Calu3 (cell line): ENCODE results near the gene TRPC3. TPM values are rescaled to one million over a fixed set of nuclear protein-coding genes. Genes with fewer than 3 reads are reported as not detected.

ENCODE experiments used
- BruUV-seq: library from RNA; stranded (reverse); fragments of 400-500 nt; replicated peaks from 2 replicates; lab custom pipeline; 2021; lab: Mats Ljungman, UMichigan
- CTCF ChIA-PET: fragments of 300-600 bp; sonication (Branson Sonifier 250); formaldehyde crosslinking; loops from one replicate; lab custom pipeline; 2022; ENCODE audit warnings: antibody characterized with exemption; lab: Charles Lee
- DNase-seq: peaks from one replicate; pipeline ENCODE4 v3.0.0; 2022
- H3K27ac Mint-ChIP-seq: one replicate; pipeline ENCODE4 v1.8.0; 2022; ENCODE audit warnings: mixed read lengths; ENCODE audit not compliant: unreplicated experiment
- H3K27me3 Mint-ChIP-seq: one replicate; pipeline ENCODE4 v1.8.0; 2022; ENCODE audit warnings: mixed read lengths; ENCODE audit not compliant: unreplicated experiment
- H3K36me3 Mint-ChIP-seq: one replicate; pipeline ENCODE4 v1.8.0; 2022; ENCODE audit warnings: mild to moderate bottlenecking, moderate library complexity, mixed read lengths; ENCODE audit not compliant: insufficient read depth, unreplicated experiment
- H3K4me1 Mint-ChIP-seq: one replicate; pipeline ENCODE4 v1.8.0; 2022; ENCODE audit warnings: mild to moderate bottlenecking, low read depth, mixed read lengths; ENCODE audit not compliant: unreplicated experiment
- H3K4me3 Mint-ChIP-seq: one replicate; pipeline ENCODE4 v1.8.0; 2022; ENCODE audit warnings: mild to moderate bottlenecking, low read depth, moderate library complexity, mixed read lengths; ENCODE audit not compliant: unreplicated experiment
- H3K9me3 Mint-ChIP-seq: one replicate; pipeline ENCODE4 v1.8.0; 2022; ENCODE audit warnings: low read depth, mixed read lengths; ENCODE audit not compliant: unreplicated experiment
- CTCF ChIP-seq: fragments of 200-600 bp; IDR thresholded peaks from one replicate; pipeline ENCODE4 v1.8.0; 2022; ENCODE audit warnings: antibody characterized with exemption; ENCODE audit not compliant: unreplicated experiment
- intact Hi-C: fragments of 100-400 bp; cut with micrococcal nuclease; formaldehyde crosslinking; loops from one replicate; pipeline ENCODE4 v1.10.0; 2022; ENCODE audit not compliant: unreplicated experiment
- total RNA-seq: library from RNA; stranded (reverse); gene quantifications from 2 replicates; pipeline ENCODE4 v1.2.3, GENCODE V29; 2022

TRPC3 gene
- total RNA-seq, 1 experiment from 2014 or later, result not detected

- no peaks in the 10 kb centered on the region for H3K36me3 Mint-ChIP-seq
- DNase-seq, result no peak
- TF ChIP-seq CTCF, result no peak
- H3K9me3 Mint-ChIP-seq, result no peaks in the 10 kb centered on the region
- H3K4me1 Mint-ChIP-seq, result peaks cover 21% of the 10 kb centered on the region
- H3K27ac Mint-ChIP-seq, result no peak overlapping the region
- BruUV-seq, result no TSS peak
- no peak overlapping the region for H3K4me3 Mint-ChIP-seq
- H3K27me3 Mint-ChIP-seq, result peaks cover 27% of the 10 kb centered on the region
- intact Hi-C loops, result no loop called here
- CTCF ChIA-PET, result no interaction called here
Measured at GRCh38 chr4:121991968-121992367, 40.1 kb upstream of the TRPC3 start.

DNA sequence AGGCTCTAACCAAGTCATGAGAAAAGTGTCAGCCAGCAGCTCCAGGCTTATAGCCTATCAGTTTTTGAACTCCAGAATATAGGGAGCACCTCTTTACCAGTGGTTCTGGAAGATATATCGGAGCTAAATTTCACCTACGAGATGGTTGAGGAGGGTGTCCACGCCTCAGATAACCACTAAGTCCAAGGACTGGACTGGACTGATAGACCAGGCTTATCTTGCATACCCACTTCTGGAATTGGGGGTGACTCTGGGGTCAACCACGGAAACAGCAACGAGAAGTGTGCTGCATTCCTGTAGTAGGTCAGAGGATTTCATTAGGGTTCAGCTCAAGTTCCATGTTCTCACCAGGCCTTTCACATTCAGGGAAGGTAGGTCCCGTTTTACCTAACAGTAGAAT, 38.6 kb upstream of the TRPC3 start:
- Mint-ChIP-seq H3K27me3 (peaks cover 18% of the 10 kb centered on the region), H3K4me1 (peaks cover 21% of the 10 kb centered on the region), H3K9me3 (no peaks in the 10 kb centered on the region), H3K4me3 (no peak overlapping the region), H3K36me3 (no peaks in the 10 kb centered on the region), H3K27ac (no peak overlapping the region)
- CTCF ChIA-PET, result no interaction called here
- no peak for DNase-seq
- intact Hi-C loops, result no loop called here
- no peak for TF ChIP-seq CTCF
- no TSS peak for BruUV-seq

DNA sequence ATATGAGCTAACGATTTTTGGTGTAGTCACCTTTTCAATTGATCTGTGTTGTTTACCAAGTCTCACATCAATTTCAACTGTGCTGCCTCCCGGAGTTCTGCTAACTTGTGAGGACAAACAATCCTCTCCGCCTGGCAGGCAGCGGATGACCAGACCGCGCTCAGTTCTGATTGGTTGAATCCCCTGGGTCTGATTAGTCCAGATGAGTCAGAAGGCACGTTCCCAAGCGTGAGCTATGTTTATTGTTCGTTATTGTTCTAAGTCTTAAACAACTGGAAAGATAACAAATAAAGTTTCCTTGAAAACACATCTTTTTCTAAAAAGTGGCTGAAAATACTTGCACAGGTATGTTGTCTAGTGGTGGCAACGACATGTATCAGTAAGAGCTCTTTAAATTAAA, 37.9 kb upstream of the TRPC3 start:
- Mint-ChIP-seq H3K4me1 (peaks cover 21% of the 10 kb centered on the region), H3K27me3 (peaks cover 18% of the 10 kb centered on the region), H3K4me3 (peak overlapping the region; percentile 8), H3K9me3 (no peaks in the 10 kb centered on the region), H3K36me3 (no peaks in the 10 kb centered on the region), H3K27ac (no peak overlapping the region)
- no TSS peak for BruUV-seq
- peak; percentile 5 for DNase-seq
- CTCF ChIA-PET, result no interaction called here
- intact Hi-C loops, result no loop called here
- TF ChIP-seq CTCF, result no peak

GRCh38 chr4:121988950-121989349, 37.1 kb upstream of the TRPC3 start:
- CTCF ChIA-PET, result no interaction called here
- Mint-ChIP-seq H3K4me3 (no peak overlapping the region), H3K27me3 (peaks cover 18% of the 10 kb centered on the region), H3K36me3 (no peaks in the 10 kb centered on the region), H3K27ac (no peak overlapping the region), H3K4me1 (peaks cover 21% of the 10 kb centered on the region), H3K9me3 (no peaks in the 10 kb centered on the region)
- no peak for TF ChIP-seq CTCF
- no peak for DNase-seq
- intact Hi-C loops, result no loop called here
- BruUV-seq, result no TSS peak
